Neuron (in vitro differentiated cells): ENCODE measurements around the gene KCNG1.
"Not testable (repeated sequence)": the region's sequence is repeated elsewhere in the genome, so short reads cannot be mapped to it uniquely, and the experiment has no call there.

ENCODE experiments used
- H2AFZ ChIP-seq: one replicate; pipeline ENCODE4 v1.6.1; 2013; ENCODE audit warnings: low read depth, mild to moderate bottlenecking, inconsistent platforms, low read length, moderate library complexity
- H3K27me3 ChIP-seq: one replicate; pipeline ENCODE4 v1.6.1; 2013; ENCODE audit warnings: low read length; ENCODE audit not compliant: insufficient read depth
- H3K36me3 ChIP-seq: one replicate; pipeline ENCODE4 v1.6.1; 2013; ENCODE audit warnings: low read length; ENCODE audit not compliant: insufficient read depth
- H3K4me1 ChIP-seq: one replicate; pipeline ENCODE4 v1.6.1; 2013; ENCODE audit warnings: low read length; ENCODE audit not compliant: insufficient read depth
- H3K4me3 ChIP-seq: 2 replicates; pipeline ENCODE4 v1.5.1; 2013; ENCODE audit warnings: mild to moderate bottlenecking, low read length, moderate library complexity
- H3K9me3 ChIP-seq: one replicate; pipeline ENCODE4 v1.6.1; 2013; ENCODE audit warnings: low read length

KCNG1 gene

GRCh38 chr20:51046021-51046985, 23.4 kb upstream of the KCNG1 start:
- Histone ChIP-seq H3K4me1 (no peaks in the 10 kb centered on the region), H3K4me3 (no peak overlapping the region), H2AFZ (no peak overlapping the region), H3K9me3 (no peaks in the 10 kb centered on the region), H3K36me3 (no peaks in the 10 kb centered on the region), H3K27me3 (peaks cover 12% of the 10 kb centered on the region)

GRCh38 chr20:51045492-51045891, 22.6 kb upstream of the KCNG1 start:
- not testable (repeated sequence) for H3K4me1 ChIP-seq, H3K27me3 ChIP-seq, H3K36me3 ChIP-seq, H2AFZ ChIP-seq, H3K4me3 ChIP-seq, H3K9me3 ChIP-seq

- Histone ChIP-seq H3K36me3 (no peaks in the 10 kb centered on the region), H3K9me3 (no peaks in the 10 kb centered on the region), H2AFZ (no peak overlapping the region), H3K4me1 (no peaks in the 10 kb centered on the region), H3K4me3 (no peak overlapping the region), H3K27me3 (peaks cover 7% of the 10 kb centered on the region)
These were observed 21.9 kb upstream of the KCNG1 start for GRCh38 chr20:51044796-51045195.

GRCh38 chr20:51043811-51044210, 20.9 kb upstream of the KCNG1 start:
- H2AFZ ChIP-seq: no peak overlapping the region
- no peaks in the 10 kb centered on the region for H3K36me3 ChIP-seq
- H3K4me1 ChIP-seq: no peaks in the 10 kb centered on the region
- no peak overlapping the region for H3K4me3 ChIP-seq
- peaks cover 7% of the 10 kb centered on the region for H3K27me3 ChIP-seq
- no peaks in the 10 kb centered on the region for H3K9me3 ChIP-seq

- H3K4me3 ChIP-seq: no peak overlapping the region
- H3K9me3 ChIP-seq: no peaks in the 10 kb centered on the region
- no peak overlapping the region for H2AFZ ChIP-seq
- H3K27me3 ChIP-seq: peaks cover 7% of the 10 kb centered on the region
- H3K36me3 ChIP-seq: no peaks in the 10 kb centered on the region
- H3K4me1 ChIP-seq: no peaks in the 10 kb centered on the region
These were observed 19.8 kb upstream of the KCNG1 start for GRCh38 chr20:51042657-51043247.

- no peaks in the 10 kb centered on the region for H3K4me1 ChIP-seq
- H3K4me3 ChIP-seq: no peak overlapping the region
- no peaks in the 10 kb centered on the region for H3K9me3 ChIP-seq
- H2AFZ ChIP-seq: no peak overlapping the region
- peaks cover 7% of the 10 kb centered on the region for H3K27me3 ChIP-seq
- no peaks in the 10 kb centered on the region for H3K36me3 ChIP-seq
These were observed 19.2 kb upstream of the KCNG1 start for GRCh38 chr20:51042064-51042463.

- H3K9me3 ChIP-seq: no peaks in the 10 kb centered on the region
- H3K4me3 ChIP-seq: no peak overlapping the region
- no peaks in the 10 kb centered on the region for H3K4me1 ChIP-seq
These were observed 14.7 kb upstream of the KCNG1 start for GRCh38 chr20:51037532-51038115.

GRCh38 chr20:51036827-51037531, 14.1 kb upstream of the KCNG1 start:
- no peaks in the 10 kb centered on the region for H3K36me3 ChIP-seq
- no peaks in the 10 kb centered on the region for H3K4me1 ChIP-seq

More at GRCh38 chr20:51037532-51038115, 14.7 kb upstream of the KCNG1 start:
- peaks cover 7% of the 10 kb centered on the region for H3K27me3 ChIP-seq
- no peaks in the 10 kb centered on the region for H3K36me3 ChIP-seq
- no peak overlapping the region for H2AFZ ChIP-seq

GRCh38 chr20:51036226-51036625, 13.3 kb upstream of the KCNG1 start:
- no peak overlapping the region for H3K4me3 ChIP-seq
- H3K36me3 ChIP-seq: no peaks in the 10 kb centered on the region
- no peak overlapping the region for H2AFZ ChIP-seq
- H3K27me3 ChIP-seq: peaks cover 5% of the 10 kb centered on the region
- H3K4me1 ChIP-seq: no peaks in the 10 kb centered on the region
- no peaks in the 10 kb centered on the region for H3K9me3 ChIP-seq

More at GRCh38 chr20:51036827-51037531, 14.1 kb upstream of the KCNG1 start:
- no peak overlapping the region for H3K4me3 ChIP-seq
- H3K27me3 ChIP-seq: peaks cover 7% of the 10 kb centered on the region
- no peaks in the 10 kb centered on the region for H3K9me3 ChIP-seq
- no peak overlapping the region for H2AFZ ChIP-seq

- H3K4me3 ChIP-seq: no peak overlapping the region
- H3K36me3 ChIP-seq: no peaks in the 10 kb centered on the region
- peaks cover 13% of the 10 kb centered on the region for H3K27me3 ChIP-seq
- no peaks in the 10 kb centered on the region for H3K4me1 ChIP-seq
- H2AFZ ChIP-seq: no peak overlapping the region
- H3K9me3 ChIP-seq: no peaks in the 10 kb centered on the region
These were observed 12.2 kb upstream of the KCNG1 start for GRCh38 chr20:51034988-51035656.

- Histone ChIP-seq H2AFZ (no peak overlapping the region), H3K9me3 (no peaks in the 10 kb centered on the region), H3K36me3 (no peaks in the 10 kb centered on the region), H3K4me3 (no peak overlapping the region), H3K4me1 (no peaks in the 10 kb centered on the region), H3K27me3 (peaks cover 17% of the 10 kb centered on the region)
These were observed 11.6 kb upstream of the KCNG1 start for GRCh38 chr20:51034476-51034875.
